HepG2 (cell line): Measurements from ENCODE around the gene EMP2. TPM values are rescaled to one million over a fixed set of nuclear protein-coding genes. Genes with fewer than 3 reads are reported as not detected.
A peak's percentile ranks its signal among the peaks of the same experiment; 100 is the strongest.

ENCODE experiments used
- AHDC1 ChIP-seq: sonication (generic); formaldehyde crosslinking; IDR thresholded peaks from 2 replicates; pipeline ENCODE4 v1.5.1; 2020; ENCODE audit warnings: mild to moderate bottlenecking, missing genetic modification reagents, borderline replicate concordance
- HDAC2 ChIP-seq: sonication (generic); formaldehyde crosslinking; IDR thresholded peaks from 2 replicates; pipeline ENCODE4 v1.4.0; 2020; ENCODE audit warnings: missing genetic modification reagents
- HOXA5 ChIP-seq: sonication (generic); formaldehyde crosslinking; IDR thresholded peaks from 2 replicates; pipeline ENCODE4 v1.4.0; 2020; ENCODE audit warnings: missing genetic modification reagents
- IRF2 ChIP-seq: IDR thresholded peaks from 2 replicates; pipeline ENCODE4 v1.6.1; 2018; ENCODE audit warnings: missing genetic modification reagents, missing compliant biosample characterization
- ISL2 ChIP-seq: sonication (generic); formaldehyde crosslinking; IDR thresholded peaks from 2 replicates; pipeline ENCODE4 v1.5.0; 2020; ENCODE audit warnings: missing genetic modification reagents
- NFATC3 ChIP-seq: sonication (generic); formaldehyde crosslinking; IDR thresholded peaks from 2 replicates; pipeline ENCODE4 v1.5.1; 2020; ENCODE audit warnings: mild to moderate bottlenecking, missing genetic modification reagents
- POGZ ChIP-seq: sonication (generic); formaldehyde crosslinking; IDR thresholded peaks from 2 replicates; pipeline ENCODE4 v1.4.0; 2020; ENCODE audit warnings: mild to moderate bottlenecking, missing genetic modification reagents
- RBAK ChIP-seq: sonication (generic); formaldehyde crosslinking; IDR thresholded peaks from 2 replicates; pipeline ENCODE4 v1.5.1; 2020; ENCODE audit warnings: mild to moderate bottlenecking, missing genetic modification reagents
- RCOR2 ChIP-seq: IDR thresholded peaks from 2 replicates; pipeline ENCODE4 v1.6.1; 2016; ENCODE audit warnings: missing biosample characterization, missing genetic modification reagents
- ZMAT5 ChIP-seq: sonication (generic); formaldehyde crosslinking; IDR thresholded peaks from 2 replicates; pipeline ENCODE4 v1.5.0; 2020; ENCODE audit warnings: mild to moderate bottlenecking, low read depth, missing genetic modification reagents, borderline replicate concordance
- ZMYM2 ChIP-seq: sonication (generic); formaldehyde crosslinking; IDR thresholded peaks from 2 replicates; pipeline ENCODE4 v1.8.0; 2022; ENCODE audit warnings: mild to moderate bottlenecking, missing genetic modification reagents
- ZNF138 ChIP-seq: sonication (generic); formaldehyde crosslinking; IDR thresholded peaks from 2 replicates; pipeline ENCODE4 v1.5.0; 2020; ENCODE audit warnings: mild to moderate bottlenecking, low read depth, missing genetic modification reagents
- ZNF18 ChIP-seq: sonication (generic); formaldehyde crosslinking; IDR thresholded peaks from 2 replicates; pipeline ENCODE4 v1.8.0; 2022; ENCODE audit warnings: mild to moderate bottlenecking, missing genetic modification reagents; ENCODE audit not compliant: insufficient replicate concordance
- ZNF275 ChIP-seq: sonication (generic); formaldehyde crosslinking; IDR thresholded peaks from 2 replicates; pipeline ENCODE4 v1.8.0; 2022; ENCODE audit warnings: missing genetic modification reagents, mild to moderate bottlenecking, inconsistent platforms, borderline replicate concordance
- ZNF333 ChIP-seq: sonication (generic); formaldehyde crosslinking; IDR thresholded peaks from 2 replicates; pipeline ENCODE4 v1.4.0; 2020; ENCODE audit warnings: mild to moderate bottlenecking, missing genetic modification reagents, borderline replicate concordance
- ZNF33A ChIP-seq: sonication (generic); formaldehyde crosslinking; IDR thresholded peaks from 2 replicates; pipeline ENCODE4 v1.5.1; 2020; ENCODE audit warnings: missing genetic modification reagents, mild to moderate bottlenecking, moderate library complexity, borderline replicate concordance
- ZNF678 ChIP-seq: sonication (generic); formaldehyde crosslinking; IDR thresholded peaks from 2 replicates; pipeline ENCODE4 v1.4.0; 2020; ENCODE audit warnings: mild to moderate bottlenecking, missing genetic modification reagents
- ZNF766 ChIP-seq: sonication (generic); formaldehyde crosslinking; IDR thresholded peaks from 2 replicates; pipeline ENCODE4 v1.5.0; 2020; ENCODE audit warnings: missing genetic modification reagents, borderline replicate concordance
- ZNF788 ChIP-seq: sonication (generic); formaldehyde crosslinking; IDR thresholded peaks from 2 replicates; pipeline ENCODE4 v1.5.0; 2020; ENCODE audit warnings: mild to moderate bottlenecking, missing genetic modification reagents, borderline replicate concordance
- ZNF891 ChIP-seq: sonication (generic); formaldehyde crosslinking; IDR thresholded peaks from 2 replicates; pipeline ENCODE4 v1.5.0; 2020; ENCODE audit warnings: mild to moderate bottlenecking, missing genetic modification reagents
- polyA plus RNA-seq, 8 experiments: library from polyadenylated mRNA; depleted of rRNA in 3 of 8; stranded (reverse) in 7 of 8; unstranded in 1 of 8; fragments of >200 nt; fragmentation: Illumina TruSeq in 4 of 8; extraction: Trizol in 4 of 8; gene quantifications; 2 replicates each; pipeline versions ENCODE4 v1.2.1 to v1.2.3, GENCODE V29; 2011 to 2016; ENCODE audit warnings: low read depth in 4 of 8, missing spikeins in 1 of 8, mixed read lengths in 1 of 8; ENCODE audit not compliant: insufficient read depth in 1 of 8
- total RNA-seq, 5 experiments: library from RNA; depleted of rRNA; stranded (reverse); fragments of >200 nt; fragmentation: Illumina TruSeq; extraction: Trizol; gene quantifications; 2 replicates each; pipeline ENCODE4 v1.2.3, GENCODE V29; 2016; ENCODE audit warnings: low read depth in 1 of 5

The EMP2 gene
- total and polyA plus RNA-seq, 2 of the 13 experiments (the other 11 are each of a cell fraction or from before 2014, with no cell fraction given): 24.6 to 91.2 TPM

GRCh38 chr16:10519929-10520868 lies 60.2 kb downstream of the EMP2 start (continued):
- TF ChIP-seq ZNF275 (CRISPR knock-in tag) (no peak), ZNF138 (CRISPR knock-in tag) (no peak), ZNF891 (CRISPR knock-in tag) (0 out of 2 replicates have a peak, but pooled peaks have one; percentile 41), ZNF678 (CRISPR knock-in tag) (no peak), ZMYM2 (CRISPR knock-in tag) (0 out of 2 replicates have a peak, but pooled peaks have one; percentile 45), IRF2 (CRISPR knock-in tag) (peak; percentile 76; the same call in 1 of the 2 replicates), ZNF766 (no peak), ISL2 (CRISPR knock-in tag) (peak; percentile 81; the same call in 1 of the 2 replicates), ZMAT5 (CRISPR knock-in tag) (no peak), RBAK (CRISPR knock-in tag) (no peak), ZNF333 (CRISPR knock-in tag) (no peak), HOXA5 (CRISPR knock-in tag) (peak; percentile 45; the same call in 1 of the 2 replicates), ZNF18 (CRISPR knock-in tag) (no peak), AHDC1 (peak; percentile 87; the same call in 1 of the 2 replicates), ZNF788 (CRISPR knock-in tag) (no peak), HDAC2 (CRISPR knock-in tag) (peak; percentile 87; the same call in 1 of the 2 replicates), POGZ (CRISPR knock-in tag) (peak; percentile 57), RCOR2 (CRISPR knock-in tag) (peak; percentile 52; the same call in 1 of the 2 replicates), ZNF33A (CRISPR knock-in tag) (no peak), NFATC3 (no peak)
